NCI-H82 (cell line): ENCODE measurements around the gene CIBAR2.

Experiments used
- DNase-seq: peaks from one replicate; lab custom pipeline; 2025; lab: John Stamatoyannopoulos, UW

The CIBAR2 gene

DNA sequence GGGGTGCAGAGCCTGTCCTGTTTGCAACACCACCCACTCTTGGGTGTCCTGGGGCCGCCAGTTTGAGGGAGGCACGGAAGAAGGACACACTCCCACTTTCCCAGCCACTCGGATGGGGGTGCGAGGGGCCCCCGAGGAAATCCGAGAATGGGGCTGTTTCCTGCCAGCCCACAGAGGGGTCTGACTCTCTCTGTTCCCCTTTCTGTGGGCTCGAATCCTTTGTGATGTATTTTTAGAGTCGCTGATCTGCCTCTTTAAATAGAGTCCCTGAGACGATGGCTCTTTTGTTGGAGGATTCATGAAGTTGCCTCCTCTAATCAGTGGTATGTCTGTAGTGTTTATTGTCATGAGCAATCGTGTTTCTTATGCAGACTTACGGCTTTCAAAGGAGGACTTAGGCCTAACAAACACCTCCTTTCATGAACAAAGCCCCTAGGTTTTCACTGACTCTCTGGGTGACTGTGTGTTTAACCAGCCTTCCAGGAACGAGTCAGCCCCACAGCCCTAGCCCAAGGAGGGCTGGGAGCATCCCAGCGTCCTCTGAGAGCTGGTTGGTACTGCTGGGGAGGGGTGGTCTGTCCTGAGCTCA lies 29.1 kb downstream of the CIBAR2 start:
- DNase-seq: no peak

DNA sequence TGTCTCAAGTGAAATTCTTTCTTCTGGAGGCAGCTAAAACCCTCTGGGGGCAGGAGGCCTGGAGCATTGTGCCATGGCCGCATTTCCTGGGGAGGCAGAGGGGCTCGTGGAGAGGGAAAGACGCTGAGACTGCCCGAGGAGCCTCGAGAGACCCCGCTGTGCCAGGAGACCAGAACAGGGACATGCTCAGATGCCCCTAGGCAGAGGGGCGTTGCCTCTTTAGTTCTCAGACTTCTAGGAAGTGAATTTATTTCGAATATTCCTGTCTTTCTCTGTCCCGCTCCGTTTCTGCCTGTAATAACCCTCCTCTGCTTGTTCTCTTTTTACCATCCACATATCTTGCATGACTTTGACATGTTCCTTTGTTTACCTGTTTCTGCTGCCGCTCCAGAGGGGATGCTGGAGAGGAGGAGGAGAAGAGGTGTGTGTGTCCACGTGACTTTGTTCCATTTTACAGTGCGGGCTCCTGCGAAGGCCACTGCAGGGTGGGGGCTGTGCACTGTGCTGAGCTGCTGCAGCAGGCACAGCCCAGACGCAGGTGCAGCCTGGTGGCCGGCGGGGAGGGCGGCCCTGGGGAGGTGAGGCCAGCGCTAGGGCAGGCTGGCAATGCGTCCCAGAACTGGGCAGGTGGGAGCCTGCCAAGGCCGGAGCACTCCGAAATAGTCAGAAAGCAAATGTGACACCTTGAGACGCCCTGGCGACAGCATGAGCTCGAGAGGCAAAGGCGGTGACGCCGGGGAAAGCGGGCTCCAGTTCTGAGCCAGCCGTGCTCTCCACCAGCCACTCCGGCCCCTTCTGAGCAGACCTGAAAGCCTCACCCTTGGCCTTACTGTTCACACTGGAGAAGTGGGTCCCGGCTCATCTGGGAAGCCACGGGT lies 29.9 kb downstream of the CIBAR2 start:
- no peak for DNase-seq

DNA sequence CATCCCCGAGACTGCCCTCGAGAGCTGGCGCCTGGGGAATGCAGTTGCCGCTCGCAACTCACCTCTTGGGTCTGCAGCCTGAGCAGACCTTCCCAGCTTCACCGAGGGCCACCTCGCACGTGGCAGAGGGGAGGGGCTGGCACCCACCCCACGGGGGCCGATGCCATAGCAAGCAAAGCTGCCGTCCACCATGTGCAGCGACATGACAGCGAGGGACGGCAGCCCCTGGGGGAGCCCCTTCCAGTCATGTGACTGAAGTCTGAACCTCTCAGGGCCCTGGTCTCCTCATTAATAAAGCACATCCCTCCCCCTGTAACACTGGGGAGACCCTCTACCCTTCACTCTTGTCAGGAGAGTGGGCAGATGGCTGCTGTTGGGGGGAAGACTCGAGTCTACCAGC lies 30.5 kb downstream of the CIBAR2 start:
- DNase-seq: peak; percentile 34

DNA sequence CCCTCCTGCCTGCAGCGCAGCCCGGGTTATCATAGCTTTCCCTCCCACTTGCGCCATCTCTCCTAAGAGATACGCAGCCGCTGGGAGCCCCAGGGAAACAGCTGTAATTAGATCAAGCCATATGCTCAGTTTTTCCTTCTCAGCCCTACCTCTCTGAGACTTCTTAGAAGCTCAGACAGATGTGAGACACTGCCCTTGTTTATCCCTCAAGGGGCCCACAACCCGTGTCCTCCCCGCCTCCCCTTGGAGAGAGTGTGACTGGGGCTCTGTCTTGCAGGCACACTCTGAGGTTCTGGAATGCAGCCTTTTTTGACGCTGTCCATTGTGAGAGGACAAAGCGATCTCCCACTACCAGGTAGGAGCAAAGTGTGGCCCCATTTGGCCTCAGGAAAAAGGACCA lies 31.2 kb downstream of the CIBAR2 start:
- DNase-seq: peak; percentile 98

DNA sequence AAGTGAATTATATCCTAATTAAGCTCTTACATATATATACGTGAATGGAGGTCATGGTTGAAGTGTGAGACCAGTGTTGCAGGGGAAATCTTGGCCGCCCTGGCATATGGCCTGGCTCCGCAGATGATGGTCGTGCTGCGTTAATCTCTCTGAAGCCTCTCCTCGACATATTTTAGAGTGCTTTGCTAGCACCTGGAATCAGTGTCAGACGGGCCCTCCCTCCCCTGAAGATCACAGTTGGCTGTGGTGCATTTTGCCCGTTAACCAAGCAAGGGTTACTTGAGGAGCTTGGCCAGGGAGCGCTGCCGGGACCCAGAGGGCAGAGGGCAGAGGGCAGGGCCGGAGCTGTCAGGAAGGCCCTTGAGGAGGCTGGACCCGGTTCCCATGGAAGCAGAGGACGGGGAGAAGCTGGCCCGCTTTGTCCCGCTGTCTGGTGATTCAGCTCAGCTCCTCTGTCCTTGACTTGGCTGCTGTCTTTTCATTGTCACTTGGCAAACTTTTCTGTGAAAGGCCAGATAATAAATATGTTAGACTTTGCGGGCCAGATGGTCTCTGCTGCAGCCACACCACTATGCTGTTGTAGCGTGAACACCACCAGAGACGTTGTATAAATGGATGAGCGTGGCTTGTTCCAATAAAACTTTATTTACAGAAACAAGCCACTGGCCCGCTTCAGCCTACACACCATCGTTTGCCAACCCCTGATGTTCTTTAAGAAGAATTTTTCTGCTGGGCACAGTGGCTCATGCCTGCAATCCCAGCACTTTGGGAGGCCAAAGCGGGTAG lies 32.3 kb downstream of the CIBAR2 start:
- DNase-seq: peak; percentile 84

DNA sequence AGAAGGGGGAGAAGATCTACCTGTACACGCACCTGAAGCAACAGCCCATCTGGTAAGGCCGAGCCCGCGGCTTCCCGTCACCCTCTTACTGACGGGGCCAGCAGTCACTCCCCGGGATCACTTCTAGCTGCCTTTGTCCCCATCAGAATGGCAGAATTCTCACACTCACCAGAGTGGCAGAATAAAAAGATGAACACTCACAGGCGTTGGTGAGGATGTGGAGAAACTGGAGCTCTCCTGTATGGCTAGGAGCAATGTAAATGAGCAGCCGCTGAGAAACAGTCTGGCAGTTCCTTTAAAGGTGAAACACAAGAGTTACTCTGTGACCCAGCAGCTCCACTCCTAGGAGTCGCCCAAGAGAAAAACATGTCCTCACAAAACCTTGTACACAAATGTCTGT lies 33.3 kb downstream of the CIBAR2 start:
- DNase-seq: no peak

DNA sequence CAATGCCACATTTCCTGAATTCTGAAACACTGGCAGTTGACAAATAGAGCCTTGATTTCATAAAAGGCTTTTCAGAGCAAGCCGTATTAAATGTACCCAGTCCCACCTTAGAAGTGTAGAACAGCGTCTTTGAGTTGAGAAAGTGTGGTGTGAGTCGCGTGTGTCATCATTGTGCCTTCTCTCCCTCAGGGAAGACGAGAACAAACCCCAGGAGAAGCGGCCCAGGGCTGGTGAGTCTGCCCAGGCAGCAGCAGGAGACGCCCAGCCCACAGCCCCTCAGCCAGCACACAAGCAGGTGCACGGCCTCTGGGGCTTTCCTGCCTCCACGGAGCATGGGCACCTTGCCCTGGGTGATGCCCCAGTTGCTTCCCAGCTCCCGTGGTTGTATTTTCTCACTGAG lies 34.0 kb downstream of the CIBAR2 start:
- no peak for DNase-seq

DNA sequence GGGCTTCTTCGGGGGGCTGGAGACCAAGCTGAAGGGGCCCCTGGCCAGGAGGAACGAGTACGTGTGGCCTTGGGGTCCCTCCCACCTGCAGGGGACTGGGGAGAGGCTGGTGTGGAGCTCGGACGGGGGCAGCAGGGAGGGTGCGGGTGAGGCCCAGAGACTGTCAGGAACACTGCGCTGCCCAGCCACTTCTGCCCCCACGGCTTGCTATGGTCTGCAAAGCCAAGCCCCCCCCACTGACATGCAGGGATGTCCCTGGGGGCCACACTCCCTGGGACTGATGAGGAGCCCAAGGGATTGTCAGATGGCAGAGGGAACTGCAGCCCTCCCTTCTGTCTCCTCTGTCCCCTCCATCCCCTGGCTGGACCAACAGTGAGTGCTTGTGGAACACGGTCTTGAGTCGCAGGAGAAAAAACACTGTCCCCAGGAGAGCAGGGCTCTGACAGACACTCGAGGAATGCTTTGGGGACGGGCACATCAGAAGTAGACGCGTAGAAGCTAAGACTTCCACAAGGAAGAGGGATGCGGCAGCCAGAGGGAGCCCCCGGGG lies 34.6 kb downstream of the CIBAR2 start:
- DNase-seq: no peak

DNA sequence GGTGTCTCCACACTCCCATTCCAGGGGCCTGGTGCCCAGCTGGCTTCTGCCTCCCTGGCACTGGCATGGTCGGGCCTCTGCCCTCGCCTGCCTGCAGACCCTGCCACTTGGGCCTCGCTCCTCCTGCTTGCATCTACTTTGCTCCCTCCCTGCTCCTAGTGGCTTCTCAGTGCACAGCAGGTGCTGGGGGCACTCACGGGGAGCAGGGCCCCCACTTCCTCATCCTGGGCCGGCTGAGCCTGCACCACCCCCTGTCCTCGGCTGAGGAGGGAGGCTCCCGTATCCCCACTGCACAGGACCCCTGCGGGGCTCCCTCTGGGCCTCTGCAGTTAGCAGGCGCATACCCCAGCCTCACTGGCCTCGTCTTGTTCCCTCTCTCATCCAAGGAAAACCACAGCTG lies 35.2 kb downstream of the CIBAR2 start:
- no peak for DNase-seq

DNA sequence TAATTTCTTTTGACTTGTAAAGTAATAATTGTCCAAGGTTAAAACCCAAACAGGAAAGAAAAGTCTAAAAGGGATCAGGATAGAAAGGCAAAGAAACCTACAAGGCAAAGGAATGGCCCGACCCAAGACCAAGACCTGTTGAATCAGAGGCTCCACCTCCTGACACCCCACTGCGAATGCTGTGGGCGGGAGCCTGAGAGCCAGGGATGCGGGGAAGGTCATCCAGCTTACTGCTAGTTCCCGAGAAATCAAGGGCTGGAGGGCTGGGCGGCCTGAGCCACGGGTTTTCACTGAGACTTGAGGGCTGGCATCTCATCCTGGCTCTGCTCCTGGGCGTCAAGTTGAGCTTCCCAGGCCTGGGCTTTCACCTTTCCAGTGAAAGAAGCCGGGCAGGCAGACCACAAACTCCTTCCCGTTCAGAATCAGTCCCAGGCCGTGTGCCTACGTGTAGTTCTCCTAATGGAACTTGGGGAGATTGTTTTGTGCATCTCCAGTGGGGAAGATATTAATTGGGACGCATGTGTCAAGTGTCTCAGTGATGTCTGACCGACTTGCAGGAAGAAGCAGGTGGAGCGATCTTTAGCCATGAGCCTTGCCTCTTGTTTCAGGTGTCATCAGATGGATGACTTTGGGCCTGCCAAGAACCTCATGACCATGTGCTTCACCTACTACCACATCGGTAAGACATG lies 36.9 kb downstream of the CIBAR2 start:
- no peak for DNase-seq

DNA sequence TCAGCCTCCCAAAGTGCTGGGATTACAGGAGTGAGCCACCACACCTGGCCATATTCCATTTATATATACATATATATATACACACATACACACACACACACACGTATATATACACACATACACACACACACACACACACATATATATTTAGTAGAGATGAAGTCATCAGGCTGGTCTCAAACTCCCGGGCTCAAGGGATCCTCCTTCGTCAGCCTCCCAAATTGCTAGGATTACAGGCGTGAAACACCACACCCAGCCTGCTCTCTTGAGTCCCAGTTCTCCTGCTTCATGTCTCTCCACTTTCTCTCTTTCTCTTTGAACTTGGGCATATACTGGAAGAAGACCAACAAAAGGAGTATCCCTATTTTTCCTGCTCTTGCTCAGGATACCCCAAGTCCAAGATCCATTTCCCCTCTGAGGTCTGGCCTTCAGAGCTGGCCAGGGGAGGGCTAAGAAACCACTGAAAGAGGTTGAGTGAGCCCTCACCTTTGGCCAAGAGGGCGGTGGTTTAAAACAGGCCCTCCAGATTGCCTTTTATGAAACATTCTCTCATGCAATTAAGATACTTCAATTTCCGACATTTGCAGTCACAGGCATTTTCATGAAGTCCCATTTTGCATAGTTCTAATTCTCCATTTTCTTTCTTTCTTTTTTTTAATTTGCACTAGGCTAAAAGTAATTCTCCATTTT lies 37.9 kb downstream of the CIBAR2 start:
- no peak for DNase-seq

DNA sequence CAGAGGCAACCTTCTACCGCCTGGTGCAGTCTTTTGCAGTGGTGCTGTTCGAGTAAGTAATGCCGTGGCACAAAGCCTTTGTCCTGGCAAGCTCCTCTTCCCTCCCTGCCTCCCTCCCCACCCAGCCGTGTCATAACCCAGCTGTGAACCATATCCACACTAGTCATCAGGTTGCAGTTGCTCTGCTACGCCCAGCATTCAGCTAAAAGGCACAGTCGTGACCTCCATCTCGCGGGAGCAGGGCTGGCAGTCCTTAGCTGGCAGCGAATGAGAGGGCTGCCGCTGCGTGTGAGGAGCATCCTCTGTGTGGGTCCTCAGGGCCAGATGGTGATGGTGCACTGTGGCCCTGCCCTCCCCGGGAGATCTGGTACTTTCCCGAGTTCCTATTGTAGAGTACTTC lies 39.3 kb downstream of the CIBAR2 start:
- no peak for DNase-seq

DNA sequence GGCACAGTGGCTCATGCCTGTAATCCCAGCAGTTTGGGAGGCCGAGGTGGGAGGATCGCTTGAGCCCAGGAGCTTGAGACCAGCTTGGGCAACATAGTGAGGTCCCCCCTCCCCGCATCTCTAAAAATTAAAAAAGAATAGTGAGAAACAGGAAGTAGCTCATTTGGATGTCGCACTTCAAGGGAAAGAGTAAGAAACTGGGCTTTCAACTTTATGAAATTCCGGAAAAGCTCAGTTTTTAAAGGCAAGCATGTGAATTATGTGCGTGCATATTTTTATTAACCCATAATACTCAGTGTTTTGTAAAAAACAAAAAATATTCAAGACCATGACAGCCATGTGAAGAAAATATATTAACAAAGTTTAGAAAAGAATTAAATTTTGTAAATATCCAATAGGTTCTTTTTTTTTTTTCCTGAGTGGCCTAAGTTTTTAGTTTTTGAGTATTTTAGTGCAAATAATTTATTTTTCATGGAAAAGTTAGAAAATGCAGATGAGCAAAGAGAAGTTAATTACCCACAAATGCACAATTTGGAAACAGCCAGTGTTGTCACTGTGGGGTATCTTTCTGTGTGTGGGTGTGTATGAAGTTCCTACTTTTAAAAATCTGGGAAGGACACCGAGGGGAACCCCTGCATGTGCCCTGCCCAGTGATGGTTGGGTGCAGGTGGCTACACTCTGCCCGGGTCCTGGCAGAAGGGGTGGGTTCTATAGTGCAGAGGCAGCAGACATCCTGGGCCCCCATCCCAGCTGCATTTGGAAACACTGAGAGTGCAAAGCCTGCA lies 40.0 kb downstream of the CIBAR2 start:
- no peak for DNase-seq

DNA sequence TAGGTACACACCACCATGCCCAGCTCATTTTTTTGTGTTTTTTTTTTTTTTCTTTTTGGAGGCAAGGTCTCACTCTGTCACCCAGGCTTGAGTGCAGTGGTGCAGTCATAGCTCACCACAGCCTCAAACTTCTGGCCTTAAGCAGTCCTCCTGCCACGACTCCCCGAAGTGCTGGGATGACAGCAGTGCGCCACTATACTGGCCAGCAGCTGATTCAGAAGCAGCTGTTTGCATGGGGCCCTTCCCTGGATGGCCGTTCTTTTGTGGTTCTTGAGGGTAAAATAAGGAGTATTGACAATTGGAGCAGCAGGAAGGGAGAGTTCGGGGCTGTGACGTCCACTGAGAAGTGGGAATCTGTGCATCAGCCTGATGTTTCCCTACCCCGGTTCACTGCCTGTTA lies 43.1 kb downstream of the CIBAR2 start:
- DNase-seq: no peak

DNA sequence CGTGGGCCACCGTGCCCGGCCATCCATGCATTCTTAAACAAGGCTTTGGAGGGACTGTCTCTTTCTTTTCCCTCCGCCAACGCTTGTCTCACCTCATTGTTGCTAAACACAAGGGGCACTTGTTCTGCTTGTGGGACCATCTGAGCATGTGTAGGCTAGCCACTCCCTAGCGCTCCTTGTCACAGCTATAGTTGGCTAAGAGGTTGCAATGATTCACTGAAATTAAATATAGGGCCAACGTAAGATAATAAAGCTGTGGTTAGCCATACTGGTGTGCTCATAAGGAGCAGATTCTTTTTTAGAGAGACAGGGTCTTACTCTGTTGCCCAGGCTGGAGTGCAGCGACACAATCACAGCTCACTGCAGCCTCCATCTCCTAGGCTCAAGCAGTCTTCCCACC lies 43.5 kb downstream of the CIBAR2 start:
- DNase-seq: no peak

DNA sequence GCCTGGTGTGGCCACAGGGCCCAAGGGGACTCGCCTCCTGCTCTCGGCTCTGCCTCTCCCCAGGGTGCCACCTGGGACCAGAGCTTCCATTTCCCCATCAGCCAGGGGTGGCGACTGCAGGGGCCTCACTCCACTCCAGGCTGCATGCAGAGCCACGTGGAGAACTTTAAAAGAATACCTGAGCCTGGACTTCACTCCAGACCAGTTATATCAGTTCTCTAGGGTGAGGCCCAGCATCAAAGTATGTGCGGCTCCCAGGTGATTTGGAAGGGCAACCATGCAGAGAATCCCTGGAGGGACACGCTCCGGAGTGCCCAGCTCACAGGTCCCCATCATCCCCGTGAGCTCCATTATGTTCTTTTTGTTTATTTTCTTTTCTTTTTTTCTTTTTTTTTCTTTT lies 44.8 kb downstream of the CIBAR2 start:
- DNase-seq: no peak

DNA sequence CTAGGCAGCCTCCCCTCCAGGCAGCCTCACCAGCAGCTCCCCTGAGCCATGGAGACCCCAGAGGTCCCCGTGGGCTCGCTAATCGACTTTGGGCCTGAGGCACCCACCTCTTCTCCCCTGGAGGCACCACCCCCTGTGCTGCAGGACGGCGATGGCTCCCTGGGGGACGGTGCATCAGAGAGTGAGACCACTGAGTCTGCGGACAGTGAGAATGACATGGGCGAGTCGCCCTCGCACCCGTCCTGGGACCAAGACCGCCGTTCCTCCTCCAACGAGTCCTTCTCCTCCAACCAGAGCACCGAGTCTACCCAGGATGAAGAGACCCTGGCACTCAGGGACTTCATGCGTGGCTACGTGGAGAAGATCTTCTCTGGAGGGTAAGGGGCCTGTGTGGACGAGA lies 45.2 kb downstream of the CIBAR2 start:
- DNase-seq: no peak

DNA sequence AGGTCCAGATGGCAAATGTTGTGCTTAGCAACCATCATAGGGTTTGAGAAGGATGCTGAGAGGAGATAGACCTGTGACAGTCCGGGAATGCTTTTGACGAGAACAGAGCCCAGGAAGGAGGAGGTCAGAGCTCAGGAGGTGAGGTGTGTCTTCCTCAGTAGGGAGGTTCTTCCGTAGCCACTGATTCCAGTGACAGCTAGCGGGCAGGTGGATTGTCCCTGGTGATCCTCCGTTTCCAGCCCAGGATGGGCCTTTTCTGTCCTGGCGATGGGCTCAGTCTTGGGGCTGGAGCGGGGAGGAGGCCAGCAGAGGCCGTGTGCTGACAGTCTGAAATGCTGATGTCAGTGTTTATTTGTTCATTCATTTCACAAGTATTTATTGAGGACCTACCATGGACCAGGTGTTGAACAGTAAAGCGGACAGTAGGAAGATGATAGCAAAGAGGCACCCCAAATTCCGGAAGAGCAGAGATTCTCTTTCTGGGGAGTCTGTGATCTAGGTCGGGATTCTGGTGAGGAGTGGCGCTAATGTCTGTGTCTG lies 45.9 kb downstream of the CIBAR2 start:
- DNase-seq: no peak

DNA sequence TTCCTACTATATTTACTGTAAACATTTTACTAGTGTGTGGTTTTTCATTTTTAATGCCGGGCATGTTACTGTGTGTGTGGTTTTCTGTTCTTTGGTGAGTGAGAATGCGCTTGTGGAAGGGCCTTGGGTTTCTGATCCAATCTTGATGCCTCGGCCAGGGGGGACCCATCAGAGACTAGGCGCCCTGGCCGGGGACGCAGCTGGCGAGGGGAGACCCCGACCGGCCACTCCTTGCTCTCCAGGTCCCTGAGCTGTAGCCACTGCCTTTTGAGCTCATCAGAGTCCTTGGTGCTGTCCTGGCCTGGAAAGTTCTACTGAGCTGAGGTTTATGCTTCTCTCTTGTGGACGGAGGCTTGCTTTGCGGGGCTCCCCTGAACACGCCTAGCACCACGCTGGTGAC lies 47.2 kb downstream of the CIBAR2 start:
- DNase-seq: no peak

DNA sequence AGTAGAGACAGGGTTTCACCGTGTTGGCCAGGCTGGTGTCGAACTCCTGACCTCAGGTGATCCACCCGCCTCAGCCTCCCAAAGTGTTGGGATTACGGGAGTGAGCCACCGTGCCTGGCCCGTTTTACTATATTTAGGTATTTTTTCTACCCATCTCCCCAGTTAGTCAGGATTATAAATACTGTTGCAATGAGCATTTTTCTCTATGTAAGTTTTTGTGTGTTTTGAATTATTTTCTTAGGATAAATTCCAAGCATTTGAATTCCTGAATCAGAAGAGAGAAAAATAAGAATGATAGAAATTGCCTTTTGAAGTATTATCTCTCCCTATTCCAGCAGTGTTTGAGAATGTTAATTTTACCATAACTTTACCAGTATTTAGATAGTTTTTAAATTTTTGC lies 48.1 kb downstream of the CIBAR2 start:
- no peak for DNase-seq
